Duodenal mucosa (tissue), 2 donors: ENCODE measurements around the gene PRKAR2A.
"Not testable (repeated sequence)": the region's sequence is repeated elsewhere in the genome, so short reads cannot be mapped to it uniquely, and the experiment has no call there.

Source experiments
- H3K27ac ChIP-seq: one replicate; pipeline ENCODE4 v1.7.0; 2013; ENCODE audit warnings: low read depth, low read length
- H3K27me3 ChIP-seq, 2 donors: one replicate each; pipeline ENCODE4 v1.7.0; 2013; ENCODE audit warnings: low read length in 2 of 2, control low read depth in 1 of 2; ENCODE audit not compliant: insufficient read depth in 2 of 2, control insufficient read depth in 1 of 2
- H3K36me3 ChIP-seq, 2 donors: one replicate each; pipeline ENCODE4 v1.7.0; 2013; ENCODE audit warnings: low read length in 2 of 2, control low read depth in 1 of 2; ENCODE audit not compliant: insufficient read depth in 2 of 2, control insufficient read depth in 1 of 2
- H3K4me1 ChIP-seq, 2 donors: one replicate each; pipeline ENCODE4 v1.7.0; 2013; ENCODE audit warnings: low read length in 2 of 2, control low read depth in 1 of 2; ENCODE audit not compliant: insufficient read depth in 2 of 2, control insufficient read depth in 1 of 2
- H3K4me3 ChIP-seq, 2 donors: one replicate each; pipeline ENCODE4 v1.7.0; 2013; ENCODE audit warnings: low read length in 2 of 2, low read depth in 1 of 2
- H3K9ac ChIP-seq, 2 donors: one replicate each; pipeline ENCODE4 v1.7.0; 2013; ENCODE audit warnings: low read length in 2 of 2, low read depth in 1 of 2
- H3K9me3 ChIP-seq, 2 donors: one replicate each; pipeline ENCODE4 v1.7.0; 2013; ENCODE audit warnings: low read length in 2 of 2, control low read depth in 1 of 2; ENCODE audit not compliant: control insufficient read depth in 1 of 2

PRKAR2A gene

GRCh38 chr3:48845170-48845569, 2.5 kb downstream of the PRKAR2A start:
- no peak overlapping the region for H3K4me3 ChIP-seq
- no peak overlapping the region for H3K9ac ChIP-seq
- H3K27ac ChIP-seq = no peak overlapping the region

GRCh38 chr3:48837163-48837562, 10.5 kb downstream of the PRKAR2A start:
- Histone ChIP-seq H3K4me1 (no peaks in the 10 kb centered on the region), H3K9ac (no peak overlapping the region), H3K36me3 (peaks cover 0 to 3% of the 10 kb centered on the region in 2 donors), H3K4me3 (no peak overlapping the region), H3K27me3 (no peaks in the 10 kb centered on the region), H3K27ac (no peak overlapping the region), H3K9me3 (no peaks in the 10 kb centered on the region)

More at GRCh38 chr3:48845170-48845569, 2.5 kb downstream of the PRKAR2A start:
- peaks cover 25% of the 10 kb centered on the region in 2 donors for H3K4me1 ChIP-seq
- H3K36me3 ChIP-seq = no peaks in the 10 kb centered on the region
- no peaks in the 10 kb centered on the region for H3K9me3 ChIP-seq
- H3K27me3 ChIP-seq = no peaks in the 10 kb centered on the region

GRCh38 chr3:48835650-48836366, 11.9 kb downstream of the PRKAR2A start:
- Histone ChIP-seq H3K9ac (no peak overlapping the region), H3K4me1 (no peaks in the 10 kb centered on the region), H3K4me3 (no peak overlapping the region), H3K36me3 (peaks cover 0 to 3% of the 10 kb centered on the region in 2 donors), H3K9me3 (no peaks in the 10 kb centered on the region), H3K27me3 (no peaks in the 10 kb centered on the region), H3K27ac (no peak overlapping the region)

GRCh38 chr3:48832684-48833083, 15.0 kb downstream of the PRKAR2A start:
- Histone ChIP-seq H3K4me3 (no peak overlapping the region), H3K9me3 (no peaks in the 10 kb centered on the region), H3K4me1 (no peaks in the 10 kb centered on the region), H3K27ac (no peak overlapping the region), H3K36me3 (no peaks in the 10 kb centered on the region), H3K9ac (no peak overlapping the region), H3K27me3 (no peaks in the 10 kb centered on the region)

- Histone ChIP-seq H3K9me3 (no peaks in the 10 kb centered on the region), H3K27ac (no peak overlapping the region), H3K27me3 (no peaks in the 10 kb centered on the region), H3K36me3 (no peaks in the 10 kb centered on the region), H3K9ac (no peak overlapping the region), H3K4me1 (no peaks in the 10 kb centered on the region), H3K4me3 (no peak overlapping the region)
Measured at GRCh38 chr3:48830715-48831114, 17.0 kb downstream of the PRKAR2A start.

- H3K27me3 ChIP-seq, H3K9me3 ChIP-seq, H3K4me3 ChIP-seq, H3K36me3 ChIP-seq, H3K27ac ChIP-seq, H3K9ac ChIP-seq, H3K4me1 ChIP-seq: not testable (repeated sequence)
Measured at GRCh38 chr3:48829525-48829924, 18.1 kb downstream of the PRKAR2A start.

GRCh38 chr3:48827874-48828273, 19.8 kb downstream of the PRKAR2A start:
- H3K9me3 ChIP-seq, H3K27ac ChIP-seq, H3K4me3 ChIP-seq, H3K9ac ChIP-seq, H3K4me1 ChIP-seq, H3K27me3 ChIP-seq, H3K36me3 ChIP-seq: not testable (repeated sequence)

- Histone ChIP-seq H3K4me3 (no peak overlapping the region), H3K9me3 (no peaks in the 10 kb centered on the region), H3K27me3 (no peaks in the 10 kb centered on the region), H3K36me3 (no peaks in the 10 kb centered on the region), H3K9ac (no peak overlapping the region), H3K4me1 (no peaks in the 10 kb centered on the region), H3K27ac (no peak overlapping the region)
Measured at GRCh38 chr3:48826451-48826850, 21.2 kb downstream of the PRKAR2A start.

GRCh38 chr3:48820612-48821324, 26.9 kb downstream of the PRKAR2A start:
- Histone ChIP-seq H3K9ac (no peak overlapping the region), H3K9me3 (no peaks in the 10 kb centered on the region), H3K27me3 (no peaks in the 10 kb centered on the region), H3K4me3 (no peak overlapping the region), H3K4me1 (peaks cover 0 to 4% of the 10 kb centered on the region in 2 donors), H3K36me3 (no peaks in the 10 kb centered on the region), H3K27ac (no peak overlapping the region)

- Histone ChIP-seq H3K27ac (no peak overlapping the region), H3K4me3 (no peak overlapping the region), H3K4me1 (peaks cover 0 to 4% of the 10 kb centered on the region in 2 donors), H3K9me3 (no peaks in the 10 kb centered on the region), H3K27me3 (no peaks in the 10 kb centered on the region), H3K9ac (no peak overlapping the region), H3K36me3 (no peaks in the 10 kb centered on the region)
Measured at GRCh38 chr3:48819234-48820221, 28.1 kb downstream of the PRKAR2A start.
